Measurements from ENCODE around the gene PLCG2.

GRCh38 chr16:81850197-81850944, 71.3 kb downstream of the PLCG2 start:
- no peak for TF ChIP-seq CTCF (IDR thresholded peaks at IDR 0.05)
- TF ChIP-seq USF2 (IDR thresholded peaks at IDR 0.05), result no peak
- no peak for TF ChIP-seq NPAS2 (CRISPR knock-in tag; IDR thresholded peaks at IDR 0.05; ENCODE audit: borderline replicate concordance)
- TF ChIP-seq EHMT2 (IDR thresholded peaks at IDR 0.05; ENCODE audit: low read depth), result no peak
- TF ChIP-seq EP300 (IDR thresholded peaks at IDR 0.05), result no peak
- TF ChIP-seq POLR2A (IDR thresholded peaks at IDR 0.05; ENCODE audit: low read length), result no peak
- no peak for TF ChIP-seq KDM5A (IDR thresholded peaks at IDR 0.05)
- TF ChIP-seq MAX (IDR thresholded peaks at IDR 0.05), result no peak
- no peak for TF ChIP-seq REST (IDR thresholded peaks at IDR 0.05)
- no peak for TF ChIP-seq ATOH8 (CRISPR knock-in tag; IDR thresholded peaks at IDR 0.05; ENCODE audit: low read depth)
- no peak for TF ChIP-seq RARB (CRISPR knock-in tag; IDR thresholded peaks at IDR 0.05)
